DOHH2 (cell line): ENCODE measurements around the gene SYT7.

Source experiments
- H3F3A ChIP-seq: fragments of 200-600 bp; sonication (generic), shearing (Covaris generic); 2 replicates; pipeline ENCODE4 v1.6.0; 2016; ENCODE audit warnings: antibody characterized with exemption, mild to moderate bottlenecking; ENCODE audit not compliant: control insufficient read depth, insufficient read depth
- H3K27ac ChIP-seq: fragments of 200-600 bp; sonication (generic); 2 replicates; pipeline ENCODE4 v1.5.1; 2014; ENCODE audit warnings: low read depth, mild to moderate bottlenecking, low read length, moderate library complexity
- H3K27me3 ChIP-seq: fragments of 200-600 bp; sonication (generic); 2 replicates; pipeline ENCODE4 v1.6.1; 2014; ENCODE audit warnings: mild to moderate bottlenecking, low read length, mixed read lengths; ENCODE audit not compliant: control insufficient read depth
- H3K36me3 ChIP-seq: fragments of 200-600 bp; sonication (generic); 2 replicates; pipeline ENCODE4 v1.6.1; 2014; ENCODE audit warnings: mild to moderate bottlenecking, low read length, moderate library complexity, mixed read lengths; ENCODE audit not compliant: control insufficient read depth
- H3K4me1 ChIP-seq: fragments of 200-600 bp; sonication (generic); 2 replicates; pipeline ENCODE4 v1.6.1; 2014; ENCODE audit warnings: mild to moderate bottlenecking, low read length, mixed read lengths; ENCODE audit not compliant: control insufficient read depth
- H3K4me2 ChIP-seq: fragments of 200-600 bp; sonication (generic); 2 replicates; pipeline ENCODE4 v1.6.0; 2014; ENCODE audit warnings: mild to moderate bottlenecking, low read length, moderate library complexity
- H3K4me3 ChIP-seq: fragments of 200-600 bp; sonication (generic); 2 replicates; pipeline ENCODE4 v1.5.1; 2014; ENCODE audit warnings: mild to moderate bottlenecking, low read length, mixed read lengths
- H3K79me2 ChIP-seq: fragments of 200-600 bp; sonication (generic); 2 replicates; pipeline ENCODE4 v1.6.1; 2014; ENCODE audit warnings: mild to moderate bottlenecking, low read length, mixed read lengths; ENCODE audit not compliant: control insufficient read depth
- H3K9me2 ChIP-seq: fragments of 200-600 bp; sonication (generic); replicated peaks from 2 replicates; pipeline ENCODE4 v1.6.1; 2014; ENCODE audit warnings: mild to moderate bottlenecking, low read length, mixed read lengths; ENCODE audit not compliant: control insufficient read depth
- H3K9me3 ChIP-seq: fragments of 200-600 bp; sonication (generic); 2 replicates; pipeline ENCODE4 v1.6.1; 2014; ENCODE audit warnings: antibody characterized with exemption, low read length, mixed read lengths; ENCODE audit not compliant: control insufficient read depth, insufficient read depth
- H4K20me1 ChIP-seq: fragments of 200-600 bp; sonication (generic); 2 replicates; pipeline ENCODE4 v1.6.0; 2014; ENCODE audit warnings: low read depth, mild to moderate bottlenecking, antibody characterized with exemption, low read length, moderate library complexity; ENCODE audit not compliant: control insufficient read depth, insufficient read depth
- EZH2phosphoT487 ChIP-seq: fragments of 200-600 bp; sonication (generic); IDR thresholded peaks from 2 replicates; pipeline ENCODE4 v1.6.1; 2017; ENCODE audit warnings: borderline replicate concordance, mild to moderate bottlenecking, antibody characterized with exemption, low read length, moderate library complexity, mixed read lengths
- TF ChIP-seq, protein P1 (sequence below): fragments of 200-600 bp; sonication (generic); IDR thresholded peaks from one replicate; pipeline ENCODE4 v1.5.1; 2014; ENCODE audit warnings: antibody characterized with exemption, mild to moderate bottlenecking, low read depth, low read length; ENCODE audit not compliant: poor library complexity, severe bottlenecking

SYT7 gene

DNA sequence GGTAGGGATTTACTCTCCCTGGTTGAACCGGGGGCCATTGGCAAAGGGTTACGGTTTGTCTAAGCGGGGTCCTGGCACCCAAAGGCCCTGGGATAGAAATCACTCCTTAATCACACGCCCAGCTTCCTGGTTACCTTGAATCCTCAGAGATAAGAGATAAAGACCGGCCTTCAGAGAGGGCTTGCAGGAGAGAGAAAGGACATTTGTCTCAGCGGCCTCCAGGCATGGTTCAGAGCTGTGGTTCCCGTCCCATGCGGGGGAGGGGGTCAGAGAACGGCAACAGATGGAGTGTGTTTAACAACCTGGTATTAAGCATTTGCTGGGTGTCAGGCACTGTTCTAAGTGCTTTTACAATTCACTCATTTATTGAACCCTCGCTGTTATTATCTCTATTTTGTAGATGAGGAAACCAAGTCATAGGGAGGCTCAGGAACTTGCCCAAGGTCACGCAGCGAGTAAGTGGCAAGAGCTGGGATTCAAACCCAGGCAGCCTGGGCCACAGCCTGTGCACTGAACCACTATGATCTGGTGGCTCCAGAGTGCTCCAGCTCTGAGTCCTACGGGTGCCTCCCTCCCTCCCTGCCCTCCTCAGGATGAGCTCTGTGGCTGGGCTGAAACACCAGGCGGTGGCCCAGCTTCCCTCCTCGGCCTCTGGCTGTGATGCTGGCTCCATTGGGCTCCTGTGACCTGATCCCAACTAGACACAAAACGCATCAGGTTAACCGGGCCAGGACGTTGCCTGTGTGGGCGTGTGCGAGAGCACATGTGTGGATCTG is 53.7 kb downstream of the SYT7 start:
- Histone ChIP-seq H3K9me2 (no peaks in the 10 kb centered on the region), H3K27me3 (no peaks in the 10 kb centered on the region), H3K4me2 (no peak overlapping the region), H3K27ac (no peak overlapping the region), H3F3A (no peaks in the 10 kb centered on the region), H4K20me1 (no peaks in the 10 kb centered on the region), H3K4me1 (no peaks in the 10 kb centered on the region), H3K4me3 (no peak overlapping the region), H3K79me2 (no peaks in the 10 kb centered on the region), H3K36me3 (no peaks in the 10 kb centered on the region), H3K9me3 (no peaks in the 10 kb centered on the region)
- TF ChIP-seq EZH2phosphoT487 = no peak
- TF ChIP-seq, protein P1, sequence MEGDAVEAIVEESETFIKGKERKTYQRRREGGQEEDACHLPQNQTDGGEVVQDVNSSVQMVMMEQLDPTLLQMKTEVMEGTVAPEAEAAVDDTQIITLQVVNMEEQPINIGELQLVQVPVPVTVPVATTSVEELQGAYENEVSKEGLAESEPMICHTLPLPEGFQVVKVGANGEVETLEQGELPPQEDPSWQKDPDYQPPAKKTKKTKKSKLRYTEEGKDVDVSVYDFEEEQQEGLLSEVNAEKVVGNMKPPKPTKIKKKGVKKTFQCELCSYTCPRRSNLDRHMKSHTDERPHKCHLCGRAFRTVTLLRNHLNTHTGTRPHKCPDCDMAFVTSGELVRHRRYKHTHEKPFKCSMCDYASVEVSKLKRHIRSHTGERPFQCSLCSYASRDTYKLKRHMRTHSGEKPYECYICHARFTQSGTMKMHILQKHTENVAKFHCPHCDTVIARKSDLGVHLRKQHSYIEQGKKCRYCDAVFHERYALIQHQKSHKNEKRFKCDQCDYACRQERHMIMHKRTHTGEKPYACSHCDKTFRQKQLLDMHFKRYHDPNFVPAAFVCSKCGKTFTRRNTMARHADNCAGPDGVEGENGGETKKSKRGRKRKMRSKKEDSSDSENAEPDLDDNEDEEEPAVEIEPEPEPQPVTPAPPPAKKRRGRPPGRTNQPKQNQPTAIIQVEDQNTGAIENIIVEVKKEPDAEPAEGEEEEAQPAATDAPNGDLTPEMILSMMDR = no peak

DNA sequence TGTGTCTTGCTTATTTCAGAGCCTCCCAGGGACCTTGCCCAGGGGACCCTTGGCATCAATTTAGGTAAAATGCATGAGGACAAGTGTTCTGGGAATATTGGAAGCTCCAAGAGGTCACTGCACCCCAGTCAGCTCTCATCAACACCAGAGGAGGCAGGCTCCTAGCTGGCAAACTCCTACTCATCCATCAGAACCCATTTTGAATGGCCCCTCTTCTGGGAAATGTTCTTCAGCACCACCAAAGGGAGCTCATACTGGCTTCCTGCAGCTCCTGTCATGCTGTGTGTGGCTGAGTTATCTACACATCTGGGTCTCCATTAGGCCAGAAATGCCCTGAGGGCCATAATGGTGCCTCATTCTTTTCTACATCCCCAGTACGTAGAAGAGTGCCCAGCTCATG is 54.6 kb downstream of the SYT7 start:
- no peaks in the 10 kb centered on the region for H3K79me2 ChIP-seq
- no peaks in the 10 kb centered on the region for H3F3A ChIP-seq
- no peaks in the 10 kb centered on the region for H3K4me1 ChIP-seq
- no peaks in the 10 kb centered on the region for H3K9me3 ChIP-seq
- no peaks in the 10 kb centered on the region for H4K20me1 ChIP-seq
- TF ChIP-seq, protein P1 = no peak
- TF ChIP-seq EZH2phosphoT487 = no peak
- no peaks in the 10 kb centered on the region for H3K9me2 ChIP-seq
- no peak overlapping the region for H3K4me2 ChIP-seq
- H3K36me3 ChIP-seq = no peaks in the 10 kb centered on the region
- no peaks in the 10 kb centered on the region for H3K27me3 ChIP-seq
- no peak overlapping the region for H3K4me3 ChIP-seq
- no peak overlapping the region for H3K27ac ChIP-seq

DNA sequence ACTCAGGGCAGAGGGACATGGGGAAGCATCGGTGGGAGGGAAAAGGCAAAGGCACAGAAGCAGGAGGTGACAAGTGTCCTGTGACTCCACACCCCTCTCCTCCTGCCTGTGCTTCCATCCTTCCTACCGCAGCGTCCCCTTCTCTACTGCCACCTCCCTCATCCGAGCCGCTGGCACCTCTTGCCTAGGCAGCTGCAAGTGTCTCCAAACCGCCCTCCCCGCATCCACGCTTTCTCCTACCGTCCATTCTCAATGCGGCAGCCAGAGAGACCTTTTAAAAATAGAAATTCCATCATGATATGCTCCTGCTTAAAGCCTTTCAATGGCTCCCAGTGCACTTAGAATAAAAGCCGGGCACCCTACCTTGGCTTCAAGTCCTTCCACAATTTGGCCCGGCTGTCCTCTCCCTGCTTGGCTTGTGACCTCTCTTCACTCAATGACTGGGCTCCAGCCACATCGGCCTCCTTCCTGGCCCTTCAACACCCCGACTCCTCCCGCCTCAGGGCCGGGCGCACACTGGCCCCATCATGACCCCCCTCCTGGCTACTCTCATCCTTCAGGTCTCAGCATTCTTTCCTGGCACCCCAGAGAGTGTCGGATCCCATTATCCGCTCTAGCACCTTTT is 55.8 kb downstream of the SYT7 start:
- no peaks in the 10 kb centered on the region for H3K9me3 ChIP-seq

More for the DNA sequence above, 55.8 kb downstream of the SYT7 start:
- TF ChIP-seq, protein P1 = no peak
- no peak for TF ChIP-seq EZH2phosphoT487
- no peak overlapping the region for H3K4me3 ChIP-seq
- H3F3A ChIP-seq = no peaks in the 10 kb centered on the region
- no peak overlapping the region for H3K4me2 ChIP-seq
- H3K79me2 ChIP-seq = no peaks in the 10 kb centered on the region
- H3K36me3 ChIP-seq = no peaks in the 10 kb centered on the region
- no peaks in the 10 kb centered on the region for H3K9me2 ChIP-seq
- H3K4me1 ChIP-seq = no peaks in the 10 kb centered on the region
- H3K27ac ChIP-seq = no peak overlapping the region
- no peaks in the 10 kb centered on the region for H4K20me1 ChIP-seq
- no peaks in the 10 kb centered on the region for H3K27me3 ChIP-seq
